Measurements from ENCODE around the gene CPPED1. TPM values are rescaled to one million over a fixed set of nuclear protein-coding genes. Genes with fewer than 3 reads are reported as not detected.

The CPPED1 gene
- total RNA-seq, 1 donor = 21.4 TPM

GRCh38 chr16:12639044-12639443, 164.6 kb downstream of the CPPED1 start:
- Histone ChIP-seq H3K4me1 (ENCODE audit: insufficient read depth, low read length) (peaks cover 6% of the 10 kb centered on the region), H4K20me1 (ENCODE audit: insufficient read depth, low read length) (no peaks in the 10 kb centered on the region), H3K79me2 (ENCODE audit: insufficient read depth, low read length) (no peaks in the 10 kb centered on the region), H3K4me3 (ENCODE audit: insufficient read depth, low read length) (no peak overlapping the region), H3K4me2 (ENCODE audit: insufficient read depth, low read length) (no peak overlapping the region), H2AFZ (ENCODE audit: low read length) (no peak overlapping the region), H3K36me3 (ENCODE audit: insufficient read depth, low read length) (no peaks in the 10 kb centered on the region), H3K27ac (ENCODE audit: low read depth, low read length) (peak overlapping the region; percentile 42), H3K9me3 (ENCODE audit: low read depth, low read length) (no peaks in the 10 kb centered on the region), H3K27me3 (ENCODE audit: insufficient read depth, low read length) (no peaks in the 10 kb centered on the region)
- DNase-seq (ENCODE audit: insufficient read length, low spot score, missing footprints) = peak; percentile 70
- TF ChIP-seq CTCF (IDR thresholded peaks at IDR 0.05; ENCODE audit: extremely low read depth, low read depth, low read length) = no peak

- H3K4me3 ChIP-seq (ENCODE audit: insufficient read depth, low read length) = no peak overlapping the region
- TF ChIP-seq CTCF (IDR thresholded peaks at IDR 0.05; ENCODE audit: extremely low read depth, low read depth, low read length) = no peak
- no peak for DNase-seq (ENCODE audit: insufficient read length, low spot score, missing footprints)
Observed at GRCh38 chr16:12637002-12637401, 166.7 kb downstream of the CPPED1 start.

GRCh38 chr16:12629271-12629670, 174.4 kb downstream of the CPPED1 start:
- Histone ChIP-seq H3K36me3 (ENCODE audit: insufficient read depth, low read length) (no peaks in the 10 kb centered on the region), H3K79me2 (ENCODE audit: insufficient read depth, low read length) (no peaks in the 10 kb centered on the region), H3K27ac (ENCODE audit: low read depth, low read length) (no peak overlapping the region), H3K4me1 (ENCODE audit: insufficient read depth, low read length) (no peaks in the 10 kb centered on the region), H3K4me3 (ENCODE audit: insufficient read depth, low read length) (no peak overlapping the region), H3K27me3 (ENCODE audit: insufficient read depth, low read length) (no peaks in the 10 kb centered on the region), H4K20me1 (ENCODE audit: insufficient read depth, low read length) (no peaks in the 10 kb centered on the region), H3K9me3 (ENCODE audit: low read depth, low read length) (no peaks in the 10 kb centered on the region), H2AFZ (ENCODE audit: low read length) (no peak overlapping the region), H3K4me2 (ENCODE audit: insufficient read depth, low read length) (no peak overlapping the region)
- no peak for DNase-seq (ENCODE audit: insufficient read length, low spot score, missing footprints)
- no peak for TF ChIP-seq CTCF (IDR thresholded peaks at IDR 0.05; ENCODE audit: extremely low read depth, low read depth, low read length)

More at GRCh38 chr16:12637002-12637401, 166.7 kb downstream of the CPPED1 start:
- no peaks in the 10 kb centered on the region for H3K79me2 ChIP-seq (ENCODE audit: insufficient read depth, low read length)
- no peak overlapping the region for H3K27ac ChIP-seq (ENCODE audit: low read depth, low read length)
- no peaks in the 10 kb centered on the region for H4K20me1 ChIP-seq (ENCODE audit: insufficient read depth, low read length)
- H3K4me1 ChIP-seq (ENCODE audit: insufficient read depth, low read length) = no peaks in the 10 kb centered on the region
- no peak overlapping the region for H3K4me2 ChIP-seq (ENCODE audit: insufficient read depth, low read length)
- no peak overlapping the region for H2AFZ ChIP-seq (ENCODE audit: low read length)
- no peaks in the 10 kb centered on the region for H3K36me3 ChIP-seq (ENCODE audit: insufficient read depth, low read length)
- H3K9me3 ChIP-seq (ENCODE audit: low read depth, low read length) = no peaks in the 10 kb centered on the region
- H3K27me3 ChIP-seq (ENCODE audit: insufficient read depth, low read length) = no peaks in the 10 kb centered on the region

GRCh38 chr16:12628536-12628935, 175.2 kb downstream of the CPPED1 start:
- no peaks in the 10 kb centered on the region for H3K36me3 ChIP-seq (ENCODE audit: insufficient read depth, low read length)
- no peak for TF ChIP-seq CTCF (IDR thresholded peaks at IDR 0.05; ENCODE audit: extremely low read depth, low read depth, low read length)
- H3K9me3 ChIP-seq (ENCODE audit: low read depth, low read length) = no peaks in the 10 kb centered on the region
- H3K27me3 ChIP-seq (ENCODE audit: insufficient read depth, low read length) = no peaks in the 10 kb centered on the region
- no peak for DNase-seq (ENCODE audit: insufficient read length, low spot score, missing footprints)
- no peaks in the 10 kb centered on the region for H3K79me2 ChIP-seq (ENCODE audit: insufficient read depth, low read length)
- H2AFZ ChIP-seq (ENCODE audit: low read length) = no peak overlapping the region
- H3K4me1 ChIP-seq (ENCODE audit: insufficient read depth, low read length) = no peaks in the 10 kb centered on the region
- H4K20me1 ChIP-seq (ENCODE audit: insufficient read depth, low read length) = no peaks in the 10 kb centered on the region
- no peak overlapping the region for H3K27ac ChIP-seq (ENCODE audit: low read depth, low read length)
- no peak overlapping the region for H3K4me2 ChIP-seq (ENCODE audit: insufficient read depth, low read length)
- no peak overlapping the region for H3K4me3 ChIP-seq (ENCODE audit: insufficient read depth, low read length)
